T47D (cell line): Measurements from ENCODE around the gene TMED8.
A peak's percentile ranks its signal among the peaks of the same experiment; 100 is the strongest.

Experiments used
- DNase-seq, 2 experiments: peaks; one replicate each; pipeline versions ENCODE4 v3.0.0 to v3.0.0-alpha.2; 2011 to 2012; ENCODE audit warnings: low read depth in 1 of 2, low spot score in 1 of 2
- JUND ChIP-seq: IDR thresholded peaks from 2 replicates; pipeline ENCODE4 v1.6.1; 2012; ENCODE audit warnings: low read depth
- in situ Hi-C: cut with HindIII; loops from 2 replicates; pipeline ENCODE4 v1.10.0; 2016; ENCODE audit warnings: low sequenced_read_pairs, low pct_unique_long_range_greater_than_20kb

The TMED8 gene

DNA sequence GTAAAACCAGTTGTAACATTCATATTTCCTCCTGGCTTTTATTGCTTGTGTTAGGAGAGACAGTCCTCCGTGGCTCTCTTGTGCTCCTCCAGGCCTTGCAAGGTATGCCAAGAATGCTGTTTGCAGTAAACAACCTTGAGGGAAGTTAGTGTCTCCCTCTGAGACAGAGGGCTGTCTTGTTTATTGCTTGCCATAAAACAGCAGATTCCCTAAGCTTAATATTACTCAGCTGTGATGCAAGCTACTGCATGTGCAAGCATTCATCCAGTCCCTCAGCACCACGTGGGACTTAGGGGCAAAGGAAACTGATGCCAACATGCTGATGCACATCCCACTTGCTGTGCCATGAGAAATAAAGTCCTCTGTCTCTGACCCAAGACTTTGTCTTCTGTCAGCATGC, 62.9 kb downstream of the TMED8 start:
- TF ChIP-seq JUND, result no peak; the same call in 1 of the 2 replicates
- peak; percentile 37 to 93 for DNase-seq
- in situ Hi-C loops, result no loop called here

- in situ Hi-C loops, result no loop called here
- no peak for DNase-seq
- TF ChIP-seq JUND, result no peak
Measured at GRCh38 chr14:77313371-77313770, 63.5 kb downstream of the TMED8 start.

DNA sequence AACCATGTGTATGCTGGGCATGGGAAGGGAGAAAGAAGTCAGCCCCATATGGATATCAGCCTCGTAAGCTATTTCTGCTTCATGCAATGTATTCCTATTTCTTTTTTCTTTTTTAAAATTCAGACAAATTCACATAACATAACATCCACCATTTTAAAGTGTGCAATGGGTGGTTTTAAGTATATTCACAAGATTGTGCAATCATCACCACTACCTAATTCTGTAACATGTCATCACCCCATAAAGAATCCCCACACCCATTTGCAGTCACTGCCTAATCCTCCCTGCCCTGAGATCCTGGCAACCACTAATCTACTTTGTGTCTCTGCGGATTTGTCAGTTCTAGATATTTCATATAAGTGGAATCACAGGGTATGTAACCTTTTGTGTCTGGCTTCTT, 65.7 kb downstream of the TMED8 start:
- no peak for TF ChIP-seq JUND
- in situ Hi-C loops, result no loop called here
- no peak for DNase-seq

GRCh38 chr14:77310026-77310425, 66.9 kb downstream of the TMED8 start:
- TF ChIP-seq JUND, result no peak
- DNase-seq, result no peak
- in situ Hi-C loops, result no loop called here

DNA sequence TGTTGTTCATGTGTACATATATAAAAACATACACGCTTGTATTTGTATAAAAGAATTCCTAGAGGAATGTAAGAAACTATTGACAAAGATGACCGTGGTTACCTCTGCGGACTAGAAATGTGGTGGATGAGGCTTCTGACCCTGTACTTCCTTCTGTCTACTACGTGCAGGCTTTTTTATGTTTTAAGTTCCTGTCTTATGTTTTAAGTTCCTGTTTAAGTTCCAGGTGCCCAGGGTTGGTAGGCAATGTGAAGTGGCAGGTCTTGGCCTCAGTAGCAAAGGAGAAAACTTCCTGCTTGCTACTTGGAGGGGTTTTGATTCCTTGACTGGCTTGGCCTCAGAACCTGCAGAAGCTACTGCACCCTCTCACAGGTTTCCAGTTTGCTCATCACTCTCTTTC, 67.8 kb downstream of the TMED8 start:
- in situ Hi-C loops, result no loop called here
- TF ChIP-seq JUND, result no peak
- no peak for DNase-seq

DNA sequence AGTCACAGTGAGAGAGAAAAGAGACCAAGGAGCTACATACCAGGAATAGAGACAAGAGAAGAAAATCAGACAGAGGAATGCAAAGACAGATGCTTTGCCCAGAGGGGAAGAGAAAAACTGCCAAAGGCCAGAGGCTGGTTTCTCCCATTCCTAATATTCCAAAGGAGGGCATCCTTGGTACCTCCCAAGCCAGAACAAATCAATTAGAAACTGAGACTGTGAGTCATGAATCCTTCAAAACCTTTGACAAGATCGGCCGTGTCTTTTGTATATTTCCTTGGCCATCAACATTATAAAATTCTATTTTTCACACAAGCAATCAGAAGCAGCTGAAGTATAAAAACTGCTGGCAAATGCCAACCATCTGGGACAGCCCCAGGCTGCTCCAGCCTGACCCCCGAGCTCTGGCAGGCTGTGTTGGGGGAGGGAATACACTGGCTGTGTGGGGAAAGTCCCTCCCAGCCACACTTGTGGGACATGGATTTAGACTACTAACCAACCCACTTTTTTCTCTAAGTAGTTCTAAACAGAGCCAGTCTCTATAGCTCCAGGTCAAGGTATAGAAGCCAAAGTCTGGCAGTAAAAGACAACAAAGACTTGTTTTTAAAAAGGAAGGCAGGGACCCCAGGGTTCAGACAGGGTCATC, 69.9 kb downstream of the TMED8 start:
- in situ Hi-C loops, result no loop called here
- TF ChIP-seq JUND, result no peak
- DNase-seq, result no peak

GRCh38 chr14:77306416-77306815, 70.5 kb downstream of the TMED8 start:
- in situ Hi-C loops, result no loop called here
- TF ChIP-seq JUND, result no peak
- no peak for DNase-seq

DNA sequence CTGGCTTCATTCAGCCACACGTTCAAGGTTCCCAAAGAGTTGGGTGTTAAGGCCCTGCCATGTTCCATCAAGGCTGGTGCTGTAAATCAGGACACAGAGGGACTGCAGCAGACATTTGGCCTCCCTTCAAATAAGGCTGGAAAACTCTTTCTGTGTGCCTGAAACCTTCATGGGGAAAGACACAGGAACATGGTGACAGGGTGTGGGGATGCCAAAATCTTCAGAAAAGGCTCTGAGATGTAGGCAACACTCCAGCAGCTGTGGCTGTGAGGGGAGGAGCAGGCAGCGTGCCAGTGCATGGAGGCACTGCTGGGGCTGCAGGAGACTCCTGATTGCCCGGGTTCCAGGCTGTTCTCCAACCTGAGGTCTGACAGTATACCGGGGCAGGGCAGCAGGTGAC, 71.2 kb downstream of the TMED8 start:
- TF ChIP-seq JUND, result no peak
- in situ Hi-C loops, result no loop called here
- DNase-seq, result no peak

DNA sequence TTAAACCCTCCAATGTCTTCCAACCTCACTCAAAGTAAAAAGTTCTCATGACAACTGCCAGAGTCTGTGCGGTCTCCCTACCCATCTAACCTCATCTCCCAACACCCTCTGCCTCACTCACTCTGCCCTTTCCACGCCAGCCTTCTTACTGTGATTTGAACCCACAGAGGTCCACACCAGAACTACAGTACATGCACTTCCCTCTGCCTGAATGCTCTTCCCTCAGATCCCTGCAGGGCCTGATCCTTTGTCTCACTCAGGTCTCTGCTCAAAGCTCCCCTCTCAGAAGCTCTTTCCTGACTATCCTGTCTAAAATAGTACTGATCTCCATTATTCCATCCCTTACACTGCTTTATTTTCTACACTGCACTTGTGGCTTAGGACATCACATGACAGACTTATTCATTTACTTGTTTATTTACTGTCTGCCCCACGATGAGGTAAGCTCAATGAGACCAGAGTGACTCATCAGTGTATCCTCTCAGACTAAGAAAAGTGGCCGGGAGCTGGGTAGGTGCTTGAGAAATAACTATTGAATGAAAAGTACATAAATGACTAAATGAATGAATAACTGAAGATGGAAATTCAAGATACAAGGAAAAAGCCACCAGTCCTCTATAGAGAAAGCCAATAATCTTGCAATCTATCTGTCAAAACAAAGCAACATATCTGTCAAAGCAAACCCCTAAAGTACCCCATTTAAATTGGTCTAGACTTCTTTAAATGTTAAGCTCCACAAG, 73.3 kb downstream of the TMED8 start:
- peak; percentile 84 for TF ChIP-seq JUND
- in situ Hi-C loops, result no loop called here
- DNase-seq, result peak; percentile 62 to 85

- peak in 1 of 2 experiments; percentile 43 for DNase-seq
- no peak for TF ChIP-seq JUND
- in situ Hi-C loops, result no loop called here
Measured at GRCh38 chr14:77302926-77303325, 74.0 kb downstream of the TMED8 start.

- in situ Hi-C loops, result no loop called here
- DNase-seq, result peak; percentile 70 to 89
Measured at GRCh38 chr14:77301103-77301502, 75.8 kb downstream of the TMED8 start.

GRCh38 chr14:77299771-77300170, 77.1 kb downstream of the TMED8 start:
- in situ Hi-C loops, result no loop called here
- TF ChIP-seq JUND, result no peak
- no peak for DNase-seq

More at GRCh38 chr14:77301103-77301502, 75.8 kb downstream of the TMED8 start:
- no peak for TF ChIP-seq JUND

GRCh38 chr14:77296906-77297305, 80.0 kb downstream of the TMED8 start:
- DNase-seq, result no peak
- in situ Hi-C loops, result no loop called here
- no peak for TF ChIP-seq JUND
